Kidney (tissue), 14 donors: Measurements from ENCODE around the gene RGN. TPM values are rescaled to one million over a fixed set of nuclear protein-coding genes. Genes with fewer than 3 reads are reported as not detected.

ENCODE experiments used
- DNase-seq, 5 donors: peaks; one replicate each; pipeline ENCODE4 v3.0.0-alpha.2; 2013 to 2020
- FAIRE-seq: peaks from 2 replicates; lab custom pipeline; 2012; peaks lifted over from hg19 to GRCh38; lab: Jason Lieb, UNC
- H3K27ac ChIP-seq, 2 donors: one replicate each; pipeline ENCODE4 v1.7.0; 2013; ENCODE audit warnings: low read depth in 2 of 2, low read length in 2 of 2, inconsistent platforms in 1 of 2
- H3K27me3 ChIP-seq: one replicate; pipeline ENCODE4 v1.7.1; 2013; ENCODE audit warnings: low read length, inconsistent platforms; ENCODE audit not compliant: control insufficient read depth, insufficient read depth
- H3K36me3 ChIP-seq, 3 donors: one replicate each; pipeline versions ENCODE4 v1.7.0 to v1.7.1; 2013; ENCODE audit warnings: low read length in 3 of 3, control low read depth in 1 of 3, inconsistent platforms in 1 of 3; ENCODE audit not compliant: insufficient read depth in 3 of 3, control insufficient read depth in 2 of 3
- H3K4me1 ChIP-seq, 3 donors: one replicate each; pipeline versions ENCODE4 v1.7.0 to v1.7.1; 2013; ENCODE audit warnings: low read length in 3 of 3, inconsistent platforms in 1 of 3, low read depth in 1 of 3; ENCODE audit not compliant: control insufficient read depth in 2 of 3, insufficient read depth in 2 of 3
- H3K4me3 ChIP-seq, 3 donors: one replicate each; pipeline versions ENCODE4 v1.7.0 to v1.8.1; 2013; ENCODE audit warnings: low read length in 3 of 3, control low read depth in 1 of 3, inconsistent platforms in 1 of 3
- H3K9ac ChIP-seq, 3 donors: one replicate each; pipeline versions ENCODE4 v1.7.0 to v1.7.1; 2013; ENCODE audit warnings: low read length in 3 of 3, control low read depth in 1 of 3, inconsistent platforms in 1 of 3
- H3K9me3 ChIP-seq, 3 donors: one replicate each; pipeline versions ENCODE4 v1.7.0 to v1.7.1; 2013; ENCODE audit warnings: low read length in 3 of 3, control low read depth in 1 of 3, inconsistent platforms in 1 of 3; ENCODE audit not compliant: control insufficient read depth in 2 of 3, insufficient read depth in 1 of 3
- CTCF ChIP-seq: IDR thresholded peaks from 3 replicates; pipeline ENCODE4 v1.5.1; 2012; ENCODE audit warnings: mild to moderate bottlenecking, moderate library complexity, borderline replicate concordance; ENCODE audit not compliant: insufficient read depth; ENCODE audit errors: extremely low read depth
- intact Hi-C: fragments of 100-400 bp; cut with DNase I; formaldehyde crosslinking; loops from one replicate; pipeline ENCODE4 v1.11.1; 2022
- polyA plus RNA-seq: library from polyadenylated mRNA; stranded (reverse); fragments of 350-450 nt; fragmentation: Illumina TruSeq; extraction: RNeasy Lipid Tissue Mini Kit (QIAGEN cat#74804); gene quantifications from one replicate; pipeline ENCODE4 v1.2.3, GENCODE V29; 2014; ENCODE audit warnings: low read depth, low replicate concordance; ENCODE audit not compliant: insufficient read depth
- total RNA-seq: library from RNA; stranded (reverse); fragmentation: NEBNext Ultra II Directional; extraction: Animal tissue kit (Norgen Biotek cat#: 25700); gene quantifications from one replicate; pipeline ENCODE4 v1.2.1, GENCODE V29; 2021
- donor health status: control.
- donor health status: control.
- donor health status: control.
- donor health status: control.
- donor health status: control.
- donor health status: DM: yes; HTN: yes; CAD: no.
- donor health status: Normal renal cell carcinoma (clear cell type).

Gene RGN
- total and polyA plus RNA-seq, 2 donors from 2014 or later: 11.9 to 89.1 TPM

DNA sequence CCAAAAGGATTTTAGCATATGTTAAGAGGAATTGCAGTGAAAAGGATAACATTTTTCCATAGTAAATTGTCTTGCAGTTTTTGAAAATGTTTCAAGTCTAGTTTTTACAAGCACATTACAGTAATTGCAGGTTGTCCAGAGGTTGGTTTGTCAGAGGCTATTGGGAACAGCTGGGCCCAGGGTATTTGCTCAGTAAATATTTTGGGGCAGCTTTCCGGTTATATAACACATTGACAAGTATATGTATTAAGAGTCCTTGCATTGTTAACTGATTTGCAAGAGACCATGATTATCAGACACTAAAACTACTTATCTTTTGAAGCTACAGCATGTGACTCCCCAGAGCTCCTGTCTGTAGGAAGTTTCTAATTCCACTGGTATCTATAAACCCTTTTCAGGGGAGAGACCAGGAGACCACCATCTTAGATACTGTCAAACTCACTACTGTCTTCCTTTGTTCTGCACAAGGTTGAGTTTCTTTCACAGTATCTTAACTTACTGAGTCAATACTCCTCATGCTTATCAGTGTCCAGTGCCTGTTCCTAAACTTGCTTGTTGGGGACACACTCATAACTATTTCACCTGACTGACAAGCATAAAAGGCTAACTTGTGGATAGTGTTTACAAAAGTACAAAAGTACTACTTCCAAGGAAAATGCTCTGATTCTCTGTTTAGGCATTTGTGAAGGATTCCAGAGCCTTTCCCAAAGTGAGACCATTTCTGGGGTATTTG is 18.9 kb upstream of the RGN start:
- Histone ChIP-seq H3K9ac (no peak overlapping the region), H3K4me3 (no peak overlapping the region), H3K4me1 (no peaks in the 10 kb centered on the region), H3K27ac (no peak overlapping the region), H3K27me3 (peaks cover 6% of the 10 kb centered on the region), H3K36me3 (peaks cover 0 to 2% (median 0%) of the 10 kb centered on the region in 3 donors), H3K9me3 (no peaks in the 10 kb centered on the region)
- DNase-seq (no peak), FAIRE-seq (no peak)
- TF ChIP-seq CTCF: no peak
- intact Hi-C loops: no loop called here

- Histone ChIP-seq H3K4me3 (no peak overlapping the region), H3K9me3 (no peaks in the 10 kb centered on the region), H3K36me3 (peaks cover 0 to 2% (median 0%) of the 10 kb centered on the region in 3 donors), H3K4me1 (no peaks in the 10 kb centered on the region), H3K9ac (no peak overlapping the region), H3K27ac (no peak overlapping the region), H3K27me3 (peaks cover 6% of the 10 kb centered on the region)
- FAIRE-seq: no peak
- TF ChIP-seq CTCF: no peak
- DNase-seq: no peak
- intact Hi-C loops: no loop called here
Observed at GRCh38 chrX:47060708-47061107, 17.5 kb upstream of the RGN start.

DNA sequence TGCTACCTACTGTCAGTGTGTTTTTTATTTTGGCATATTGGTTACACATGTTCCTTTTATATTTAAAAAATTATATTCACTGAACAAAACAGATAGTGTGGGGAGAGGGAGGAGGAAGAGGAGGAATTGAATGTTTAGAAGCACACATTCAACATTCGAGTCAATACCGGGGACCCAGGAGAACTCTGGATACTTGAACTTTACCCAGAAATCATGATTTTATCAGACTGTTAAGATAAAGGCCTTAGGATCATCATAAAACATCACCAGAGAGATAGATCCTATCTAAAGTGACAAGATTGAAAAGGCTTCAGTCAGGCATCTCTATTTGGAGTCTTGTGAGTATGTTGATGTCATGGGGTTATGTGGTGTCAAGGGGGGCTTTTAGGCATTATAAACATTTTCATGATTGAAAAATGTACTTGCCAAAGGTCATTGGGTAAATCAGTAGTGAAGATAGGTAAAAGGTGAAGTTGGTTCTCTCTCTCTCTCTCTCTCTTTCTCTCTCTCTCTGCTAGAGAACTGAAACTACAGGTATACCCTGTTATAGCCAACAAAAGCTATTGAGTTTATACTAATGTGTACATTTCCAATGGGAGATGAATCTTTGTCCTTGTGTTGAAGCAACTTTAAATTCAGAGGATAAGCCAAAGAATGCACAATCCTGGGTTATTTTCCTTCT is 16.9 kb upstream of the RGN start:
- no peak for FAIRE-seq
- H3K4me1 ChIP-seq: no peaks in the 10 kb centered on the region
- H3K36me3 ChIP-seq: peaks cover 0 to 2% (median 0%) of the 10 kb centered on the region in 3 donors
- H3K9ac ChIP-seq: no peak overlapping the region
- intact Hi-C loops: no loop called here
- H3K27ac ChIP-seq: no peak overlapping the region
- H3K9me3 ChIP-seq: no peaks in the 10 kb centered on the region
- no peak for TF ChIP-seq CTCF
- H3K4me3 ChIP-seq: no peak overlapping the region
- H3K27me3 ChIP-seq: peaks cover 6% of the 10 kb centered on the region
- DNase-seq: no peak
